GM12878 (cell line): Measurements from ENCODE around the gene AXIN1. TPM values are rescaled to one million over a fixed set of nuclear protein-coding genes. Genes with fewer than 3 reads are reported as not detected.
"Not testable (repeated sequence)": the region's sequence is repeated elsewhere in the genome, so short reads cannot be mapped to it uniquely, and the experiment has no call there.

Source experiments
- ATAC-seq: fragments of 200-7000 bp; cut with Tn5 transposase; 3 replicates; pipeline ENCODE4 v1.9.1; 2020; ENCODE audit warnings: mild to moderate bottlenecking, moderate library complexity
- BruUV-seq: library from RNA; stranded (reverse); fragments of 400-500 nt; replicated peaks from 2 replicates; lab custom pipeline; 2021; lab: Mats Ljungman, UMichigan
- CTCF ChIA-PET: fragments of 300-600 bp; sonication (Branson Sonifier 250); formaldehyde crosslinking; extraction: SDS; loops from one replicate; lab custom pipeline; 2021; ENCODE audit warnings: inconsistent platforms; lab: Yijun Ruan, JAX
- POLR2A ChIA-PET: fragments of 350-600 bp; formaldehyde crosslinking; extraction: SDS; loops from one replicate; lab custom pipeline; 2021; ENCODE audit warnings: inconsistent platforms; lab: Charles Lee
- RAD21 ChIA-PET: fragments of 300-600 bp; sonication (Branson Sonifier 250); formaldehyde crosslinking; loops from one replicate; lab custom pipeline; 2023; ENCODE audit warnings: antibody characterized with exemption; ENCODE audit not compliant: unreplicated experiment; lab: Charles Lee
- SMC1A ChIA-PET: fragments of 300-600 bp; sonication (Branson Sonifier 250); formaldehyde crosslinking; loops from one replicate; lab custom pipeline; 2023; ENCODE audit not compliant: unreplicated experiment, uncharacterized antibody; lab: Charles Lee
- DNase-seq: peaks from one replicate; pipeline ENCODE4 v3.0.0-alpha.2; 2011; ENCODE audit warnings: low read depth, low spot score
- FAIRE-seq: peaks from 3 replicates; lab custom pipeline; 2011; peaks lifted over from hg19 to GRCh38; lab: Jason Lieb, UNC
- H2AFZ ChIP-seq: 2 replicates; pipeline ENCODE4 v1.6.0; 2011; ENCODE audit warnings: low read depth, low read length, control low read depth; ENCODE audit not compliant: control insufficient read depth
- H3K27ac ChIP-seq: 2 replicates; pipeline ENCODE4 v1.5.1; 2011; ENCODE audit warnings: control low read depth; ENCODE audit not compliant: control insufficient read depth, insufficient read depth
- H3K27me3 ChIP-seq, 2 experiments: replicated peaks in 1 of 2; 2 replicates each; pipeline versions ENCODE4 v1.6.0 to v1.6.1; 2011; ENCODE audit warnings: low read length in 1 of 2; ENCODE audit not compliant: control insufficient read depth in 2 of 2, insufficient read depth in 2 of 2
- H3K36me3 ChIP-seq, 2 experiments: 2 replicates each; pipeline ENCODE4 v1.5.1; 2011; ENCODE audit warnings: low read length in 1 of 2; ENCODE audit not compliant: control insufficient read depth in 2 of 2, insufficient read depth in 2 of 2
- H3K4me1 ChIP-seq: 2 replicates; pipeline ENCODE4 v1.6.1; 2011; ENCODE audit warnings: mild to moderate bottlenecking, low read length, moderate library complexity, mixed read lengths; ENCODE audit not compliant: control insufficient read depth, insufficient read depth
- H3K4me2 ChIP-seq: 2 replicates; pipeline ENCODE4 v1.6.0; 2011; ENCODE audit warnings: control low read depth; ENCODE audit not compliant: control insufficient read depth, insufficient read depth
- H3K4me3 ChIP-seq: fragments of 200-600 bp; sonication (generic); 2 replicates; pipeline ENCODE4 v1.5.1; 2016
- H3K79me2 ChIP-seq: 2 replicates; pipeline ENCODE4 v1.6.0; 2011; ENCODE audit warnings: low read length; ENCODE audit not compliant: control insufficient read depth, insufficient read depth
- H3K9ac ChIP-seq: 2 replicates; pipeline ENCODE4 v1.8.0; 2011; ENCODE audit warnings: low read length, control low read depth, mixed read lengths; ENCODE audit not compliant: control insufficient read depth, insufficient read depth
- H3K9me3 ChIP-seq: replicated peaks from 3 replicates; pipeline ENCODE4 v1.5.1; 2011; ENCODE audit warnings: mild to moderate bottlenecking, low read length; ENCODE audit not compliant: control insufficient read depth, insufficient read depth
- H4K20me1 ChIP-seq: 2 replicates; pipeline ENCODE4 v1.6.0; 2011; ENCODE audit not compliant: control insufficient read depth, insufficient read depth
- BCL11A ChIP-seq: IDR thresholded peaks from 2 replicates; pipeline ENCODE4 v1.6.1; 2011; ENCODE audit warnings: low read depth, low read length
- BHLHE40 ChIP-seq, 2 experiments: fragments of 450-650 bp in 1 of 2; IDR thresholded peaks; 2 replicates each; pipeline ENCODE4 v1.6.1; 2011 to 2017; ENCODE audit warnings: low read depth in 2 of 2, borderline replicate concordance in 1 of 2, improper control_type of control experiment in 1 of 2, low read length in 1 of 2, mild to moderate bottlenecking in 1 of 2
- CHD1 ChIP-seq: IDR thresholded peaks from 2 replicates; pipeline ENCODE4 v1.6.1; 2012; ENCODE audit warnings: low read depth, low read length, improper control_type of control experiment
- NR2C2 ChIP-seq: IDR thresholded peaks from 2 replicates; pipeline ENCODE4 v1.6.1; 2011; ENCODE audit warnings: borderline replicate concordance, low read depth; ENCODE audit not compliant: control insufficient read depth, insufficient read length
- POLR2A ChIP-seq: IDR thresholded peaks from 2 replicates; pipeline ENCODE4 v1.6.1; 2011; ENCODE audit warnings: low read depth, mild to moderate bottlenecking, low read length
- POU2F2 ChIP-seq: IDR thresholded peaks from 3 replicates; pipeline ENCODE4 v1.6.1; 2011; ENCODE audit warnings: low read depth, mild to moderate bottlenecking, low read length, borderline replicate concordance
- STAT1 ChIP-seq: fragments of 450-650 bp; conservative IDR thresholded peaks from 2 replicates; pipeline ENCODE4 v1.6.1; 2014; ENCODE audit warnings: antibody characterized with exemption, mild to moderate bottlenecking
- WGBS: methylation state at CpG from one replicate; pipeline ENCODE4 v1.1.6; 2016; ENCODE audit warnings: low lambda C conversion rate; ENCODE audit not compliant: insufficient replicate concordance, insufficient coverage; ENCODE audit errors: missing lambda C conversion rate; 5-methylcytosine and 5-hydroxymethylcytosine counted together
- in situ Hi-C: fragments of 300-500 bp; cut with MboI; formaldehyde crosslinking; loops from 9 replicates; pipeline ENCODE4 v1.14.3; 2018; ENCODE audit warnings: mixed read lengths
- intact Hi-C: fragments of 100-400 bp; cut with micrococcal nuclease; formaldehyde crosslinking; loops from one replicate; pipeline ENCODE4 v1.14.2; 2022; ENCODE audit not compliant: unreplicated experiment
- polyA plus RNA-seq, 11 experiments: library from polyadenylated mRNA; depleted of rRNA in 4 of 11; unstranded in 6 of 11; stranded (reverse) in 5 of 11; fragments of >200 nt; fragmentation: Nextera tagmentation in 4 of 11; fragmentation: Illumina TruSeq in 1 of 11; extraction: Ambion mirVana in 4 of 11; extraction: Trizol in 1 of 11; gene quantifications; 1 replicate in 1 of 11; 2 replicates in 10 of 11; pipeline versions ENCODE4 v1.2.1 to v1.2.3, GENCODE V29; 2011 to 2016; ENCODE audit warnings: inconsistent platforms in 2 of 11, missing spikeins in 2 of 11, low read depth in 1 of 11
- total RNA-seq, 4 experiments: library from RNA; depleted of rRNA in 3 of 4; stranded (reverse); fragments of >200 nt in 3 of 4; fragmentation: Illumina TruSeq in 1 of 4; extraction: Trizol in 1 of 4; gene quantifications; 2 replicates each; pipeline versions ENCODE4 v1.2.1 to v1.2.3, GENCODE V29; 2013 to 2021
- TF ChIP-seq, protein P1 (sequence below): IDR thresholded peaks from 2 replicates; pipeline ENCODE4 v1.6.1; 2011; ENCODE audit warnings: low read depth, low read length, improper control_type of control experiment, borderline replicate concordance
- TF ChIP-seq, protein P2 (sequence below): IDR thresholded peaks from 2 replicates; pipeline ENCODE4 v1.6.1; 2011; ENCODE audit warnings: mild to moderate bottlenecking, low read depth, low read length, moderate library complexity; ENCODE audit not compliant: insufficient replicate concordance
- TF ChIP-seq, protein P3 (sequence below): fragments of 450-650 bp; IDR thresholded peaks from 2 replicates; pipeline ENCODE4 v1.6.1; 2017; ENCODE audit warnings: borderline replicate concordance

The AXIN1 gene
- total and polyA plus RNA-seq, 10 of the 15 experiments (the other 5 are each of a cell fraction or from before 2014, with no cell fraction given) = 0.26 to 27.1 (median 7.7) TPM

DNA sequence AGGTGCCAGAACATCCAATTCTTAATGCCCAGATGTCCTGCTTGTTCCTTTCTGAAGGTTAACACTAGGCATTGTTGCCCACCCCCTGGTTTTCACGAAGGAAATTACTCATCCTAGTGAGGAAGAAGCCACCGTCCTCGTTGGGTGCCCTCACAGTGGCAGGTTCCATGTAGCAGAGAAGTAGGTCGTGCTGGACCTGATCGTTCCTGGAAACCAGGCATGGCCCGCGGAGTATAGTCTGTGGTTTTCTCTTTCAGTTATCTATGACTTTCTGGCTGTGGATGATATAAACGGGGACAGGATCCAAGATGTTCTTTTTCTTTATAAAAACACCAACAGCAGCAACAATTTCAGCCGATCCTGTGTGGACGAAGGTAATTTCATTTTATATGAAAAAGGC lies 93.3 kb downstream of the AXIN1 start (continued):
- TF ChIP-seq, protein P1, sequence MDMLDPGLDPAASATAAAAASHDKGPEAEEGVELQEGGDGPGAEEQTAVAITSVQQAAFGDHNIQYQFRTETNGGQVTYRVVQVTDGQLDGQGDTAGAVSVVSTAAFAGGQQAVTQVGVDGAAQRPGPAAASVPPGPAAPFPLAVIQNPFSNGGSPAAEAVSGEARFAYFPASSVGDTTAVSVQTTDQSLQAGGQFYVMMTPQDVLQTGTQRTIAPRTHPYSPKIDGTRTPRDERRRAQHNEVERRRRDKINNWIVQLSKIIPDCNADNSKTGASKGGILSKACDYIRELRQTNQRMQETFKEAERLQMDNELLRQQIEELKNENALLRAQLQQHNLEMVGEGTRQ = no peak

DNA sequence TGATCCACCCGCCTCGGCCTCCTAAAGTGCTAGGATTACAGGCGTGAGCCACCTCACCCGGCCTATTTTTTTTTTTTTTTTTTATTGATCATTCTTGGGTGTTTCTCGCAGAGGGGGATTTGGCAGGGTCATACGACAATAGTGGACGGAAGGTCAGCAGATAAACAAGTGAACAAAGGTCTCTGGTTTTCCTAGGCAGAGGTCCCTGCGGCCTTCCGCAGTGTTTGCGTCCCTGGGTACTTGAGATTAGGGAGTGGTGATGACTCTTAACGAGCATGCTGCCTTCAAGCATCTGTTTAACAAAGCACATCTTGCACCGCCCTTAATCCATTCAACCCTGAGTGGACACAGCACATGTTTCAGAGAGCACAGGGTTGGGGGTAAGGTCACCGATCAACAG lies 94.4 kb downstream of the AXIN1 start:
- H3K9me3 ChIP-seq, H3K36me3 ChIP-seq, ATAC-seq, H3K27ac ChIP-seq, H3K79me2 ChIP-seq, H4K20me1 ChIP-seq, H3K9ac ChIP-seq, H2AFZ ChIP-seq, H3K4me3 ChIP-seq, H3K27me3 ChIP-seq, RAD21 ChIA-PET, FAIRE-seq, POLR2A ChIA-PET, intact Hi-C loops, H3K4me2 ChIP-seq, H3K4me1 ChIP-seq, CTCF ChIA-PET, BruUV-seq, SMC1A ChIA-PET, DNase-seq, in situ Hi-C loops: not testable (repeated sequence)
- over 99% methylated on average over 11 of the region's 13 CpGs for WGBS

DNA sequence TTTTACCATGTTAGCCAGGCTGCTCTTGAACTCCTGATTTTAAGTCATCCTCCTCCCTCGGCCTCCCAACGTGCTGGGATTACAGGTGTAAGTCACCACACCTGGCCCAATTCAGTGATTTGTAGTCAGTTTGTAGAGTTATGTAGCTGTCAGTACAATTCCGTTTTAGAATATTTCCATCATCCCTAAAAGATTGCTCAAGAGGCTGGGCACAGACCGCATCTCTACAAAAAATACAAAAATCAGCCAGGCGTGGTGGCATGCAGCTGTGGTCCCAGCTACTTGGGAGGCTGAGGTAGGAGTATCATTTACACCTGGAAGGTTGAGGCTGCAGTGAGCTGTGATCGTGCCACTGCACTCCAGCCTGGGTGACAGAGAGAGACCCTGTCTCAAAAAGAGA lies 97.3 kb downstream of the AXIN1 start:
- no peaks in the 10 kb centered on the region for H3K9me3 ChIP-seq
- no peak overlapping the region for H3K4me2 ChIP-seq
- SMC1A ChIA-PET = interaction anchor here (1.0 to 1.3 kb wide), 2 partner anchors 15 to 20 kb away, joined by 3 to 4 read pairs; partner anchors contain the start of gene FAM234A
- no peaks in the 10 kb centered on the region for H3K79me2 ChIP-seq
- no peak overlapping the region for H3K9ac ChIP-seq
- CTCF ChIA-PET = no interaction called here
- in situ Hi-C loops (no loop called here), intact Hi-C loops (no loop called here)
- peaks cover 0 to 4% of the 10 kb centered on the region in 2 experiments; a peak in 2 of 4 replicates for H3K36me3 ChIP-seq
- RAD21 ChIA-PET = no interaction called here
- H3K4me1 ChIP-seq = peaks cover 4% of the 10 kb centered on the region; the same call in 1 of the 2 replicates
- no peaks in the 10 kb centered on the region for H4K20me1 ChIP-seq
- no peak overlapping the region for H2AFZ ChIP-seq
- H3K4me3 ChIP-seq = no peak overlapping the region
- DNase-seq = no peak
- 98% methylated on average over 6 of the region's 6 CpGs for WGBS
- no TSS peak for BruUV-seq
- POLR2A ChIA-PET = no interaction called here
- H3K27ac ChIP-seq = no peak overlapping the region
- no peak for ATAC-seq
- H3K27me3 ChIP-seq = no peaks in the 10 kb centered on the region
- no peak for FAIRE-seq
- TF ChIP-seq BCL11A (no peak), NR2C2 (no peak), CHD1 (no peak), POU2F2 (no peak), STAT1 (no peak), POLR2A (no peak), BHLHE40 (IDR thresholded peaks at IDR 0.05; ENCODE audit: borderline replicate concordance in 1 of 2, low read depth in 2 of 2, low read length in 1 of 2) (no peak)
- TF ChIP-seq, protein P2, sequence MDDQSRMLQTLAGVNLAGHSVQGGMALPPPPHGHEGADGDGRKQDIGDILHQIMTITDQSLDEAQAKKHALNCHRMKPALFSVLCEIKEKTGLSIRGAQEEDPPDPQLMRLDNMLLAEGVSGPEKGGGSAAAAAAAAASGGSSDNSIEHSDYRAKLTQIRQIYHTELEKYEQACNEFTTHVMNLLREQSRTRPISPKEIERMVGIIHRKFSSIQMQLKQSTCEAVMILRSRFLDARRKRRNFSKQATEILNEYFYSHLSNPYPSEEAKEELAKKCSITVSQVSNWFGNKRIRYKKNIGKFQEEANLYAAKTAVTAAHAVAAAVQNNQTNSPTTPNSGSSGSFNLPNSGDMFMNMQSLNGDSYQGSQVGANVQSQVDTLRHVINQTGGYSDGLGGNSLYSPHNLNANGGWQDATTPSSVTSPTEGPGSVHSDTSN = no peak
- TF ChIP-seq, protein P3, sequence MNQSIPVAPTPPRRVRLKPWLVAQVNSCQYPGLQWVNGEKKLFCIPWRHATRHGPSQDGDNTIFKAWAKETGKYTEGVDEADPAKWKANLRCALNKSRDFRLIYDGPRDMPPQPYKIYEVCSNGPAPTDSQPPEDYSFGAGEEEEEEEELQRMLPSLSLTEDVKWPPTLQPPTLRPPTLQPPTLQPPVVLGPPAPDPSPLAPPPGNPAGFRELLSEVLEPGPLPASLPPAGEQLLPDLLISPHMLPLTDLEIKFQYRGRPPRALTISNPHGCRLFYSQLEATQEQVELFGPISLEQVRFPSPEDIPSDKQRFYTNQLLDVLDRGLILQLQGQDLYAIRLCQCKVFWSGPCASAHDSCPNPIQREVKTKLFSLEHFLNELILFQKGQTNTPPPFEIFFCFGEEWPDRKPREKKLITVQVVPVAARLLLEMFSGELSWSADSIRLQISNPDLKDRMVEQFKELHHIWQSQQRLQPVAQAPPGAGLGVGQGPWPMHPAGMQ = no peak
